Stimulated activated CD8-positive, alpha-beta memory T cell treated with anti-CD3 and anti-CD28 coated beads, Interleukin-12 subunit alpha, Interleukin-12 subunit beta, amount 100 ng/mL, for 1 hour (primary cell): ENCODE results near the gene LRRC18.

Source experiments
- DNase-seq: peaks from one replicate; pipeline ENCODE4 v3.0.0-alpha.2; 2020; ENCODE audit warnings: low read depth

The LRRC18 gene

DNA sequence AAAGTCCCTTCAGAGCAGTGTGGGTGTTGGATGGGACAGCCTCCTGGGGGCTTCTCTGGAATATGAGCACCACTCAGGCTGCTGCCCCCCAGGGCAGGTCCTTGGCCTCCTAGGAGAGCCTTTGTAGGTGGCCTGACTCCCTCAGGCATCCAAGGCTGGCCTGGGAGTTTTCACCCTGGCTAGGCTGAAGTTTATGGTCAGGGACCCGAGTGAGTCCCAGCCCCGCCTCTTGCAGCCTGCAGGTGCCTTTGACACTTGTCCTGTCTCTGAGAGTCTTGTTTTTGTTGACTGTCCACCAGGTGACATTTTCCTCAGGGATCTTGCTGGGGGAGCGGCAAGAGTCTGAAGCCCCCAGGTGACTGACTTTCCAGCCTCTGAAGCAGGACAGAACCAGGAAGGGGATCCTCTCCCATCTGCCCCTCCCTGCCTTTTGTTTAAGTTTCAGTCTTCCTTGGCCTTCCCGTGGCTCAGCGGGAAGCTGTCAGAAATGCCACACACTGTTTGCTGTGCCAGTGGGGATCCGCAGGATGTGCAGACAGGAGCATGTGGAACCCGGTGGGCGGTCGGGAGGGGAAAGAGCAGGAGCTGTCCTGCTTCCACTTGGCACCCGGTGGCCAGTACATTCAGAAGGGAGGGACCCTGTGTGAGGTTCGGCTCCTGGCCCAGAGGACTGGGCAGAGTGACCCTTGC is 59.5 kb downstream of the LRRC18 start:
- no peak for DNase-seq

- no peak for DNase-seq
Measured at GRCh38 chr10:48879451-48879850, 60.2 kb downstream of the LRRC18 start.

DNA sequence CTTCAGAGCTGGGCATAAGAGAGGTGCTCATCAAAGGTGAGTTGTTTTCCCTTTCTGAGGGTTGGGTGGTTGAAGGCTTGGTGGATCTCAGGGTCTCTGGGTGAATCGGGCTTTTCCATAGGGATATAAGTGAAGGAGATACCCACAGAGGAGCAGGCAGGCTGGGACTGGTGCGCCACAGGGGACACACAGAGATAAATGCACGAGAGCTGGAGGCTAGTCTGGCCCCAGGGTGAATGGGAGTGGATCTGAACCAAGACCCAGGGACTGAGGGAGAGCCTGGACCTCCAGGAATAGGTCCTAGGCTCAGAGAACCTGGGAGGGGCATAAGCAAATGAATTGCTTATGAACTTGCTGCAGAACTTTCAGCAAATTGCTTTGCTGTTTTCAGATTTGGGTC is 61.5 kb downstream of the LRRC18 start:
- DNase-seq: no peak

GRCh38 chr10:48872234-48872633 is 67.4 kb downstream of the LRRC18 start:
- DNase-seq: no peak
